GM19351 (cell line): ENCODE data around the gene OAF.

ENCODE experiments used
- ATAC-seq: cut with Tn5 transposase; IDR thresholded peaks from one replicate; pipeline ENCODE4 v1.9.1; 2021; ENCODE audit warnings: mild to moderate bottlenecking, moderate library complexity; ENCODE audit not compliant: unreplicated experiment

Gene OAF

DNA sequence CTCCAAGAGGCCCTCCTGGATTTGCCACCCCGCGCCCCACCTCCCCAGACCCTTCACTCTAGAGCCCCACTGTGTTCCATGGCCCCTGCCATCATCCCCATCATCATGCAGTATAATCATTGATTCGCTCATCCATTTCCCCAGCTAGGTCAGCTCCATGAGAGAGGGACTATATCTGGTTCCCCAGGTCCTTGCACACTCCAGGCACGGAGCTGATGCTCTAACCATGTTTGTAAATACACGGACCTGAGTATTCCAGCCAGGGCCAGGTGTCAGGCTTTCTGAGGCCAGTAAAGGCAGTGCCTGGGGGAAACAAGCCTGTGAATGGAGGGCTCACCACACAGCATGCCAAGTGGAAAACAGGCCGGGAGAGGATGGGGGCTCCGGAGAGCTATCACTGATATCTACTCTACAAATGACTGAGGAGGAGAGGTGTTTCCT lies 27.1 kb upstream of the OAF start:
- ATAC-seq, result no peak

DNA sequence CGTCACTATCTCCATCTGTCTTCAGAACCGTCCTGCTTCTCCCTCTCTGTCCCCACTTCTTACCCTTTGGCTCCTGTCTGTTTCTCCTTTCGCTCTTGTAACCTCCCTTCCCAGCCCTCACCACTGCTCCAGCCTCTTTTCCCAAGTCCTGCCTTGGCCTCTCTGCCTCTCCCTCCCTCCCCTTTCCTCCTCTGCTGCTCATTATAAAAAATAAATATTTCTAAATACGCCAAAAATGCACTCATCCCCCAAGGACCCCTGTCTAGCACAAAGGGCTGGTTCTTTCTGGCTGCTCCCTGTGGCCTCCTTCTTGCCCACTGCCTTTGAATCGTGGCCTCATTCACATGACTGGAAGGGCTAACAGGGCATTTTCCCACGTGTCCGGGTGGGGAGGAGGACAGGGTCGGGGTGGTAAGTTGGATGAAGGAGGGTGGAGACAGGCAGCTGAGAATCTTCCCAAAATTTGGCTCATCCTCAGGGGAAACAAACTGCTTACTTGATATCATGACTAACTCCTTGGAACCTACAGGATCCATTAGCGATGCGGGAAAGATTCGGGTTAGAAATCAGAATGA lies 26.4 kb upstream of the OAF start:
- no peak for ATAC-seq

DNA sequence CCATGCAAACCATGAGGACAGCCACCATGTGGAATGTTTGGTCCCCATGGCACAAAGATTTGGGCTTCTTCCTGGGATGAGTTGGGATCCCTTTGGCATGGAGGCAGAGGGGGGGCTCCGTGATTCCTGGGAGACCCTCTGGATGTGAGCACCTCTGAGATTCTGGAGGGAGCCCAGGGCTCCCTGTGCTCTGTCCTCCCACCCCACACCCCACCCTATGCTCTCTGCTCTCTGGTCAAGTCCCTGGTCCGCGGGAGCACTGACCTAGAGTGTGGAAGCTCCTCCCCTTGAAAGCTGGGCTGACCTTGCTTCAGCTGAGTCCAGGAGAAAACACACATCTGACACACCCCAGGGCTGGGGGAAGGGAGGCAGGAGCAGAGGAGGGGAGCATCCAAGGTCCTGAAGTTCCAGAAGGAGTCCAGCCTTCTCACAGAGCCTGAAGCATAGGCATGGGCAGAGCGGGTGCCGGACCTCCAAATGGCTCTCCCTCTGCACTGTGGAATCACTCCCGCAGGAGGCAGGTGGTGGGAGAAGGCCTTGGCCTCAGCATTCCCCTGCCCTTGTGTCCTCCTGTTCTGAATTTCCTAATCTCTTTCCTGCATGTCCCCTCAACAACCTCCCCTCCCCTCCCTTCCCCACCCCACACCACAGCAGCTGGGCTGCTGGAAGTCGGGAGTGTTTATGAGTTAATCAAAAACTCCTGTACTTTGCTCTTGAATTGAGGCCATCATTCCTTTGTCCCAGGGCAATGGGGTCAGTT lies 25.7 kb upstream of the OAF start:
- ATAC-seq, result no peak

DNA sequence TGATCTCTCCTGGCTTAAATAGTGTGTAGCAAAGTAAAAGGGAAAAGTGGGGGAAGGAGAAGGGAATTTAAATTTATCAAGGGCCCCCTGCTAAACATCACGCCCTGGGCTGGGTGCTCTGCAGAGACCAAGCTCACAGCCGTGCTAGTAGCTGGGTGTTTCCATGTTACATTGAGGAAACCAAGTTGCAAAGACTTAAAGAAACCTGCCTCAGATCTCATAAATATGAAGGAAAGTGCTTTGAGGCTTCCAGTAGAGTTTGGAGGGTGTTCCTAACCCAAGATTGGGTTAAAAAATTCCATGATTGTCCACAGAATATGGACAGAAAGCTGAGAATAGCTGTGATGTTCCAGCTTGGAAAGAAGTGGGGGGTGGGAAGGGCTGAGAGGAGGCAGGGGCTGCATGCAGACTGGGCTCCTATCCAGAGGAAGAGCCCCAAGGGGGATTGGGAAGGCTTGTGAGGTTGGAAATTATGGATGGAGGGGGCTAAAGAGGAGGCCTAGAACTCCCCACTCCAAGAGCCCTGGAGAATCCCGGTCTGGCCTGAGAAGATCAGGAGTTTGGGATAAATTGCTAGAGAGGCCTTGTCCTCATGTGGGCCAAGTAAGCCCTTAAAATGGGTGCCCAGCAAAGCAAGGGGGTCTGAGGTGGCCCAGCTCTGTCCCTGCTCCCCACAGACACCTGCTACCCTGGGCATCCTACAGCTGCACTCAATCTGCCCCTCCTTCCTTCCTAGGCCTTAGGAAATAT lies 25.0 kb upstream of the OAF start:
- ATAC-seq, result no peak

DNA sequence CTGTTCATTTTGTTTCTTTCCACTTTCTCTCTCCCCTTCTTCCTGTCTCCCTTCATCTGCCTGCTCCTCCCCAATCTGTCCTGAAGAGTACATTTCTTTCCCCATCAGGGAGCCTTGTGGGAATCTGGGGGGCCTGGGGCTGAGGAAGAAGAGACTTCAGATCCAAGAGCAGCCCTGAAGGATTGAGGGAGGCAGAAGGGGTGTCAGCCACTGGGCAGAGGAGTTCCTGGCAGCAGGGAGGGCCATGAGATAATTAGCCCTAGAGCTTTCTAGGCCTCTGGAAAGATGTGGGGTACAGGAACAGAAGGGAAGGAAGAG lies 24.4 kb upstream of the OAF start:
- no peak for ATAC-seq

DNA sequence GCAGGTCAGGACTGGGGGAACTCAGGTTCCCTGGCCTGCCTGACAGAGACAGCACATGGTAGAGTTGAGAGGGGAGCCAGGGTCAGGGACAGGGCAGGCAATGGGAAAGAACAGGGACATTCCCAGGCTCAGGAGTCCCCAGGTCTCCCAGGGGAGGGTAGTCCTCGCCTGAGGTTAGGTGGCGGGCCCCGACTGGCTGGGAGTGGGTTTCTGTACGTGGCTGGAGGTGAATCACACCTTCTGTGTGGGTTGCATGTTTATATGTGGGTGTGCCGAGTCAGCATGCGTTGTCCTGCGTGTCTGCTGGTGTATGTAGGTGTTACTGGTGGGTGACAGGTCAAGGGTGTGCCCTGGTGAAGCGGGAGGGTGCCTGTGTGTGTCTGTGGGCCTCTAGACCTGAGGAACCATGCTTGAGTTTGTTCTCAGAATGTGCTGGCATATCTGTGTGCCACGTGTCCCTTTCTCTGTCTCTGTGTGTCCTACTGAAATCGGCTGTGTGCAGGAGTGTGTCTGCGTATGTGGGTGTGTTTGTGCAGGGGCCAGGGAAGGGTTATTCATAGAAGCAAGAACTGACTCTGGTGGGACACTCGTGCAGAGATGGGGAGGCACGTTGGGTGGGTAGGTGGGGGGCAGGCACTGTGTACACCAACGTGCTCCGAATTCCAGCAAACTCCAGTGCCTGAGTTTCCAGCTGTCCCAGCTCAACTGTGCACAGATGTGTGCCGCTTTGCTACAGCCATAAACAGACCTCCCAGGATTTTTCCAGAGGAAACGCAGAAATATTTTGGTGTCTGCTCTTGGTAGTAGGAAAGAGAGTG lies 23.8 kb upstream of the OAF start:
- peak; percentile 49 for ATAC-seq

DNA sequence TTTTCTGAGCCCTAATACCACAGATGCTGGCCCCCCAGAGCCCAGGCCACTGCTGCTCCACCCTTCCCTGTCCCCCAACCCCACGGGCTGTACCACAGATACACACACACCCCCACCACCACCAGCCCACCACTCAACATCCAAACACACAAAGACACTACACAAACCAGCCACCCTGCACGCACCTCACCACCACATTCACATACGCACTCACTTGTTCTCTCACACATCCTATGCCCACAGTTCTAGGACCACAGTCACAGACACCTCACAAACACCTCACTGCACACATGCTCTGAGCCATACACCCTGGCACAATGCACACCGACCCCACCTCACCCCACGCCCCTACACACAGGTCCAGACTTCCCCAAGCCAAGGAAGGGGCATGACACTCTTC lies 22.5 kb upstream of the OAF start:
- ATAC-seq, result no peak

DNA sequence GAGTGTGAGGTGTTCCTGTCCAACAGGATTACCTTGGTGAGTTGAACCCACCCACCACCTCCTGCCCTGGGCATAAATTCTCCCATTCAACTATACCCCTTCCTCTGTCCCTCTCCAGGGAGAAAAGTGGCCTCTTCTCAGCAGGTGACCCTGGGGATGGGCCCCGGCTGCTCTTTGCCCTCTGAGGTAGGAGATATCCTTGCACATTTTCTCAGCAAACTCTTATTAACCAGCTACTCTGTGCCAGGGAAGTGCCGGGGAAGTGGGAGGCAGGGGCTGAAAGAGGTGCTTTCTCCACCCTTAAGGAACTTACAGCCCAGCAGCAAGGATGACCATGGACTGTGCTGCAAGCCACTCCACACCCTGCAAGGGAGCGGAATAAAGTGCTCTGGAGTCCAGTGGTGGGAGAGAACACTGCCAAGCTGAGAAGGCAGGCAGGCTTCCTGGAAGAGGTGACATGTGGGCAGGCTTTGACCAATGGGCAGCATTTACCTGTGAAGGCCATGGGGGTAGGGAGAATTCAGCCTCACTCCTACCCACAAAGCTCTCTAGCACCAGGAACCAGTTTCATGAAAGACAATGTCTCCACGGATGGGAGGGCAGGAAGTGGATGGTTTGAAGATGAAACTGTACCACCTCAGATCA lies 21.9 kb upstream of the OAF start:
- no peak for ATAC-seq

DNA sequence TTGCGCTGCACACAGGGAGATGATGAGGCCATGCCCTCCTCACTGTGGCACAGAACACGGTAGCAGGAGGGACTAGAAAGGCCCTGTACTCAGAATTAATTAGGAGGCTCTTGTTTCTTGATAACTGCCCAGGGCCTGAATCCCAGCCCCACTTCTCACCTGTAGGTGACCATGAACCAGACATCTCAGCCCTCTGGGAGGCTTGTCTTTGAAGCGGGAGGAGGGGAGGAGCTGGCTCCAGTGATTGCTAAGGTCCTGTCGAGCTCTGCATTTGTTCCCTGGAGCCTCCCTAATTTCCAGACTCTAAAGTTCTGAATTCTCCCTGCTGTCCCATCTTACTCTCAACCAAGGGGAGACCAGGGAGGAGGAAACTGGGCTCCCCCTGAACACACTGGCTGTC lies 19.8 kb upstream of the OAF start:
- no peak for ATAC-seq

DNA sequence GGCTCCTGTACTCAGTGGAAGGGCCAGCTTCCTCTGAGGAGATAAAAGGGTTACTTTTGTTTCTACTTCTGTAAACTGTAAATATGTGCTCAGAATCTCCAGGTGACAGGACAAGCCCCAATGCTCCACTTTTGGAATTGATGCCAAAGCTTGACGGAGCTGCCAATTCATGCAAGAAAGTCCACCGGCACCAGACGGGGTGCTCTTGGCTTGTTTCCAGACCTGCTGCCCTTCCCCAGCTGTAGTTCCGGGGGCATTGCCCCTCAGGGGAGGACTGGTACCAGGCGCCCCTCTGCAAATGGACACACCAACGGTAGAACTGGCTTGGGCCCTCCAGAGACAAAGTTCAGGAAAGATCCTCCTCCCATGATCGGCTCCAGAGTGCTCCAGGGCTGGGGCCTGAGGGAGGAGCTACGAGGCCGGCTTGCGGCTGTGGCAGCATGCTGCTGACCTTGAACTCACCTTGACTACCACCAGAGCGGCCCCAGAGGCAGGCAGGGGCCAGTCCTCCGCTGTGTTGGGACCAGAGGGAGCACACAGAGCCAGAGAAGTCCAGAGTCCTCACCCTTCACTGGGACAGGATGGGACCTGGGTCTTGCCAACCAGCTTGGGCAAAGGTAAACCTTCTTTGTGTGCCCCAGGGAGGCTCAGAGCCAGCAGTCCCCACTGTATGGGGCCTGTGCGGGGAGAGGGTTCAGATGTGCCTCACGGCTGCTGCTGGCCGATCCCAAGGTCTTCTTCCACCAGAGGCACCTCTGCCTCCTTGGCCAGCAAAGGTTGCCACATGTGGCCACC lies 17.8 kb upstream of the OAF start:
- ATAC-seq, result no peak

DNA sequence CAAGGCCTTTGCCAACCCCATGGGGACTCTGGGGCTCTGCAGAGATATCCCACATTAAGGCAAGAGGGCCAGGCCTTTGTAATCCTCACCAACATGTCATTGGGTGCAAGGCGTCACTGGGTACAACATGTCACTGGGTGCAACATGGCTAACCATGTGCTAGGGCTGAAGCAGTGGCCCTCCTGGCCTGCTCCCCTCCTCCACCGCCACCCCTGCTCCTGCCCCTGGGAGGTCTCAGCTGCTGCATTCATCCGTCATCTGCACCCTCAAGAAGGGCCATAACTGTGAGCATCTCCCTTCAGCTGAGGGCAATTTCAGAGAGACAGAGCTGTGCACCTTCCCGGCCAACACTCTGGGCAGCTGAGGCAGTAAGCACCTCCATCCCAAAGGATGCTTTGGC lies 16.7 kb upstream of the OAF start:
- no peak for ATAC-seq

DNA sequence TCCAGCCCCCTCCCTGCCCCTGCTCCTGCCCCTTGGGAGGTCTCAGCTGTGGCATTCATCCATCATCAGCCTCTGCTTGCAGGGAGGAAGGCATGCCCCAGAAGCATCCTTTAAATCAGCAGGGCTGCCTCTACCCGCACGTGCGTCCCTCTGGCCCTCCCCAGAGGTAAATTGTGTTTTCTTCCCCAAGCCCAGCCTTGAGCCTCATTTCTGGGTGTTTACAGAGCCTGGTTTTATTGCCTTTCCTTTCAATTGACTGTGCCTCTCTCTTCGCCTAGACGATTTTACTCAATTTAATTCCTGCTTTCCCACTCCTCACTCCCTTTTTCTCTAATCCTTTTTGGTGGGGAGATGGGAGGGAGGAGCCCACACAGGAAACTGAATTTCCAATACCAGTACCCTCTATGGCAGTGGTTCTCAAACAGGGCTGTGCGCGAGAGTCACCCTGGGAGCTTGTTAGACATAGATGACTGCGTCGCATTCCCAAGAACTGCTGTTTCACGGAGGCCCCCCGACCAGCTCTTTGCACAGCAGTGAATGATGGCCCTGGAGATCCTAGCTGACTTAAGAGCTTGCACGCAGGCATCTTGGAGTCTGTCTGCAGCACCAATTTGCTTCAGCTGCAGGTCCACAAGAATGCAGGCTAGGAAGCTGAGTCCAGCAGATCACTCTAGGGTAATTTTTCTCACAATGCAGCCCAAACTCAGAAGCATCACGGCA lies 15.1 kb upstream of the OAF start:
- no peak for ATAC-seq

DNA sequence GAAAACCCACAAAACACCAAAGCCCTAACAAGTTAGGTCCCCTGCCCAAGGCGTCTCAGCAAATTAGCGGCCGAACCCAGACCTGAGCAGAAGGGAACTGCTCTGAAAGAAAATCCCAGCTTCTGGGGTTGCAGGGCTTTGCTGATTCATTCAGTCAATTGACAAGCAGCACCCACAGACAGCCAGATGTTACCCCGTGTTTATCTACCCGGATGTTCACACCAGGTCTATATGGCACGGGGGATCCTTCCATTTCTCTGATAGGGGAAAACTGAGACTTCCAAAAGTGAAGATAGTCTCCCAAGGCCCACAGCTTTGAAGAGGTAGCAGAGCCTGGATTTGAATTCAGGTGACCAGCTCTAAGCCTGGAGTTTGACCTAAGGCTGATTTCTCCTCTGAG lies 14.0 kb upstream of the OAF start:
- no peak for ATAC-seq

DNA sequence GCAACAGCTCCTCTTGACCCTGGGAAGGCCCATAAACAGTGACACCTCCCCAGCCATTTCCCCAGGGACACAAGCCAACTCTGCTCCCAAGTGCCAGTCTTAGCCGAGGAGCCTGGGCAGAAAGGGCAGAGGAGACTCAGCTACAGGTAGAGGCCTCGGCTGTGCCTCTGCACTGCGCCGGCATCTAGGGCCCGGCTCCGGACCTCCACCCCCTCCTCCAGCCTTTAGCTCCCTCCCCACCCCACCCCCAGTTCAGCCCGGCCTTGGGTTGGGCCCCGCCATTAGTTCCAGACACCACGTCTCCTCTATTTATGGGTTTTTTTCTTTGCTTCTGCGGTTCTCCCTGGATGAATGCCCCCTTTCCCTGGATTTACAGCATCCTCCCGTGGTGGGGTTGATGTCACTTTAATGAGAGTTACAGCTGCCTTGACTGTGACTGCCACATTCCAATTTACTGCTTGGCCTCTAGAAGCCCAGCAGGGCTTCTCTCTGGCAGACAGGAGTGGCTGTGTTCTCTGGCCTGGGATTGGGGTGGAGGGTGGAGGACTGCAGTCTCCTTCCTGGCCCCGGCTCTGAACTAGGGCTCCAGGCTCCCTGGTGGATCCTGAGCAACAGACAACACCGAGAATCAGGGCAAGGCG lies 13.5 kb upstream of the OAF start:
- no peak for ATAC-seq

DNA sequence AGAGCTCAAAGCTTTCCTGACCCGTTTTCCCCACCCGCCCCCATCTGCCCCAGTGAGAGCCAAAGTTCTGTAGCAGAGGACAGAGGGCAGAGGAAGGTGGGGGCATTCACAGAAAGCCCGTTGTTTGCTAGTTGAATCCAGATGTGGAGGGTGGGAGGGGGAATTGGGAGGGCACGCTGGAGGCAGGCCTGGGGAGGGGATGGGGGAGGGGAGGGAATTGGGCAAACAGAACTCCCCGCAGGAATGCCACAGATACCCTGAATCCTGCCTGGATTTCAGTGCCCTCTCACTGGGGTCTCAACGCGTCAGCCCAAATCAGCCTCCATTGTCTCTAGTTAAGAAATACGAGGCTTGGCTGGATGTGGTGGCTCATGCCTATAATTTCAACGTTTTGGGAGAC lies 12.9 kb upstream of the OAF start:
- no peak for ATAC-seq

DNA sequence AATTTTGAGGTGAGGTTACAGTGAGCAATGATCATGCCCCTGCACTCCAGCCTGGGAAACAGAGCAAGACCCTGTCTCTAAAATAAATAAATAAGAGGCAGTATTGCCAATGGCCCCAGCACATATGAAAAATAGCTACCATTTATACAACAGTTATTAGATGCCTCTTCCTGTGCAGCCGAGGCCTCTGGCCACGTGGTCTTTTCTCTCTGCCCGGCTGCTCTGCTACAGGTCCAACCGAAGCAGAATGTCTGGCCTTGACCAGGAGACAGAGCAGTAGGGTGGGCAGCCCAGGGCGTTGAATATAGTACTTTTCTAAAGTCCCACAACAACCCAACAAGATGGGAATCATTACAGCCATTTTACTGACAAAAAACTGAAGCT lies 12.4 kb upstream of the OAF start:
- ATAC-seq, result no peak

DNA sequence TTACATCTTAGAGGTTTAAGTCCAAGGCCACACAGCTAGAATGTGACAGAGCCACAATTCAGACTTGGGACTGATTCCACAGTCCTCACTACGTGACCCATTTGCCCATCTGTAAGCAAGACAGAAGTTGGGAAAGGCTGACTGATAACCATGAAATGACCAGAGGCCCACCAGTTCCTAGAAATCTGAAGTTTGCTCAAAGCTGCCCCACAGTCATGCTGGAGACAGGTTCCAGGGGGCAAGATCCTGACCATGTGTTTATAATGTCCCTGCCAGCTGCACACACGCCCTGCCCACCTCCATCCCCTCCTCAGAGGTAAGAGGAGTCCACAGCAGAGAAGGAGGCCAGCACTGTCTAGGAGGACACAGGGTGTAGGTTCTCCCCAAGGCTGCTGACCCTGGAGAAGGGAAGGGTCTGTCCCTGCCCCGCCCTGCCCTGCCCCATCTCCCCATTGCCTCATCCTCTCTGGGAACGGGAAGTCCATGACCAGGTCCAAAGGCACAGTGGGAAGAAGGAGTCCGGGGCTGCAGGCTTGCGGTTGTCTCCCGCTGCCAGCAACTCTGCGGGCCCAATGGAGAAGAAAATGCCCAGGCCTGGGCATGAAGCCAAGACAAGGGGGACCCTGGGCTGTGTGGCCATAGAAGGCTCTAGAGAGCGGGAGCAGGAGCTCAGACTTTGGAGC lies 11.9 kb upstream of the OAF start:
- no peak for ATAC-seq

DNA sequence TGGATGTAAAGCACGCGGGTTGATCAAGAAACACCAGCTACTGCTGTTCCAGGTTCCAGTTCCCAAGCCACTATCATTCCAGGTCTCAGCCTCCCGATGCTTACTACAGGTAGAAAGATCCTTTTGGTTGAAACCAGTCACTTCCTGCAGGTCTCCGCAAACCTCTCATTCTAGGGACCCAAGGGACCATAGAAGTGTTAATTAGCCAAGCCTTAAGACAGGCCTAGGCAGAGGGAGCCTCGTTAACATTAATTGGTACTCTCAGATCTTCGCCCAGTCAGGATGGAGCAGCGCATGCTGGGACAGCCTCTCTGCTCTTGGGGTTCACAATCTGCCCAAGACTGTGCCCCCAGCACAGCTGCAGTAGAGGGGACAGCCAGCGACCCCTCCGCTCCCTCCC lies 11.2 kb upstream of the OAF start:
- ATAC-seq, result no peak

DNA sequence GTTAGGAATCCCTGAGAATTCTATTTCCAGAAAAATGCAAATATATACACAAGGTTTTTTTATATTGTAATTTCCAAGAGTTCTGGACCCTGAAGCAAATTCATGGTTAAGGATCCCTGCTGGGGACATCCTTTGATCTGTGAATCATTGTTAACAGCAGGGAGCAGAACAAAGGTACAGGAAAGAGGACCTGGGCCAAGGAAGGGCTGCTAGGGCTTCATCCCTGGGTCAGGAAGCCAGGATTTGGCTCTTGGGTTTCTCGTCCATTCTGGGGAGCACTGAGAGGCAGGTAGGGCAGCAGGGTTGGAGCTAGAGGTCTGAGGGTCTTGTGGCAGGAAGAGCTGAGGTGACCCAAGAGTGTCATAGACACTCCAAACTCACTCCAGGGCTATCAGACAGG lies 10.2 kb upstream of the OAF start:
- ATAC-seq, result no peak
